CD14-positive monocyte (primary cell): ENCODE measurements around the gene ECM1. TPM values are rescaled to one million over a fixed set of nuclear protein-coding genes. Genes with fewer than 3 reads are reported as not detected.

Experiments used
- DNase-seq, 3 donors: peaks; one replicate each; pipeline ENCODE4 v3.0.0-alpha.2; 2011 to 2022
- H2AFZ ChIP-seq: 2 replicates; pipeline ENCODE4 v1.6.0; 2012; ENCODE audit warnings: mild to moderate bottlenecking, low read depth, low read length, inconsistent platforms; ENCODE audit not compliant: insufficient read depth, poor library complexity, severe bottlenecking
- H3K27ac ChIP-seq, 2 donors: 1 replicate in 1 of 2; 2 replicates in 1 of 2; pipeline ENCODE4 v1.5.1; 2012 to 2013; ENCODE audit warnings: low read length in 2 of 2, control low read depth in 1 of 2, inconsistent platforms in 1 of 2, low read depth in 1 of 2, mild to moderate bottlenecking in 1 of 2
- H3K27me3 ChIP-seq, 2 donors: one replicate each; pipeline versions ENCODE4 v1.6.0 to v1.6.1; 2011 to 2013; ENCODE audit warnings: low read length in 2 of 2; ENCODE audit not compliant: control insufficient read depth in 2 of 2, insufficient read depth in 2 of 2
- H3K36me3 ChIP-seq, 2 donors: replicated peaks in 1 of 2; 1 replicate in 1 of 2; 2 replicates in 1 of 2; pipeline versions ENCODE4 v1.5.1 to v1.6.1; 2012 to 2013; ENCODE audit warnings: low read length in 2 of 2, control low read depth in 1 of 2, inconsistent platforms in 1 of 2, mild to moderate bottlenecking in 1 of 2; ENCODE audit not compliant: insufficient read depth in 2 of 2, control insufficient read depth in 1 of 2
- H3K4me1 ChIP-seq, 2 donors: 1 replicate in 1 of 2; 2 replicates in 1 of 2; pipeline versions ENCODE4 v1.5.1 to v1.6.1; 2012 to 2013; ENCODE audit warnings: low read length in 2 of 2, control low read depth in 1 of 2, inconsistent platforms in 1 of 2, mild to moderate bottlenecking in 1 of 2, moderate library complexity in 1 of 2; ENCODE audit not compliant: insufficient read depth in 2 of 2, control insufficient read depth in 1 of 2
- H3K4me2 ChIP-seq: replicated peaks from 2 replicates; pipeline ENCODE3; 2012; ENCODE audit warnings: low read length, moderate library complexity, mild to moderate bottlenecking; ENCODE audit not compliant: poor library complexity, severe bottlenecking; ENCODE audit errors: extremely low read depth
- H3K4me3 ChIP-seq, 3 experiments: fragments of 200-600 bp in 1 of 3; sonication (generic) in 1 of 3; replicated peaks in 1 of 3; 1 replicate in 2 of 3; 2 replicates in 1 of 3; pipeline ENCODE4 v1.5.1; 2011 to 2013; ENCODE audit warnings: low read length in 3 of 3, mild to moderate bottlenecking in 3 of 3, control low read depth in 2 of 3, low read depth in 2 of 3, inconsistent platforms in 1 of 3, moderate library complexity in 1 of 3
- H3K79me2 ChIP-seq: 2 replicates; pipeline ENCODE4 v1.6.0; 2012; ENCODE audit warnings: mild to moderate bottlenecking, control low read depth, inconsistent platforms, low read length, moderate library complexity; ENCODE audit not compliant: insufficient read depth
- H3K9ac ChIP-seq: 2 replicates; pipeline ENCODE4 v1.6.0; 2017; ENCODE audit warnings: low read length, mild to moderate bottlenecking; ENCODE audit not compliant: insufficient read depth, poor library complexity, severe bottlenecking
- H3K9me3 ChIP-seq, 2 donors: replicated peaks in 1 of 2; 1 replicate in 1 of 2; 2 replicates in 1 of 2; pipeline versions ENCODE4 v1.5.1 to v1.6.1; 2012 to 2013; ENCODE audit warnings: low read length in 2 of 2, control low read depth in 1 of 2; ENCODE audit not compliant: control insufficient read depth in 1 of 2, insufficient read depth in 1 of 2
- H4K20me1 ChIP-seq: 2 replicates; pipeline ENCODE4 v1.6.0; 2012; ENCODE audit warnings: mild to moderate bottlenecking, low read length, control low read depth, moderate library complexity; ENCODE audit not compliant: insufficient read depth
- H3K27ac Mint-ChIP-seq, 7 donors: one replicate each; pipeline ENCODE4 v1.8.0; 2020; ENCODE audit warnings: mild to moderate bottlenecking in 7 of 7, mixed read lengths in 7 of 7, moderate library complexity in 6 of 7, inconsistent platforms in 2 of 7
- H3K27me3 Mint-ChIP-seq, 3 donors: one replicate each; pipeline ENCODE4 v1.8.0; 2021 to 2022; ENCODE audit warnings: low read depth in 3 of 3, mild to moderate bottlenecking in 3 of 3, mixed read lengths in 3 of 3, moderate library complexity in 3 of 3, inconsistent platforms in 1 of 3
- H3K36me3 Mint-ChIP-seq, 2 donors: one replicate each; pipeline ENCODE4 v1.8.0; 2020; ENCODE audit warnings: mixed read lengths in 2 of 2, inconsistent platforms in 1 of 2, mild to moderate bottlenecking in 1 of 2
- H3K4me1 Mint-ChIP-seq: one replicate; pipeline ENCODE4 v1.8.0; 2020; ENCODE audit warnings: mild to moderate bottlenecking, mixed read lengths
- H3K4me3 Mint-ChIP-seq, 2 donors: one replicate each; pipeline ENCODE4 v1.8.0; 2020; ENCODE audit warnings: mild to moderate bottlenecking in 2 of 2, mixed read lengths in 2 of 2, moderate library complexity in 1 of 2
- H3K9me3 Mint-ChIP-seq, 7 donors: one replicate each; pipeline ENCODE4 v1.8.0; 2020 to 2022; ENCODE audit warnings: mixed read lengths in 7 of 7, mild to moderate bottlenecking in 6 of 7, moderate library complexity in 6 of 7, inconsistent platforms in 2 of 7
- CTCF ChIP-seq: fragments of 200-600 bp; IDR thresholded peaks from one replicate; pipeline ENCODE4 v1.8.0; 2022; ENCODE audit warnings: antibody characterized with exemption, mild to moderate bottlenecking
- WGBS: methylation state at CpG from one replicate; pipeline ENCODE4 v1.1.5; 2013; ENCODE audit warnings: missing lambda C conversion rate; ENCODE audit not compliant: insufficient coverage; 5-methylcytosine and 5-hydroxymethylcytosine counted together
- intact Hi-C, 2 donors: fragments of 100-400 bp; cut with micrococcal nuclease; formaldehyde crosslinking; loops; one replicate each; pipeline versions ENCODE4 v1.15.0 to v1.15.1; 2023
- polyA plus RNA-seq, 3 donors: library from polyadenylated mRNA; depleted of rRNA in 1 of 3; unstranded in 2 of 3; stranded (reverse) in 1 of 3; fragments of 300-500 nt in 2 of 3; fragments of >200 nt in 1 of 3; fragmentation: Illumina TruSeq in 2 of 3; gene quantifications; 1 replicate in 2 of 3; 2 replicates in 1 of 3; pipeline ENCODE4 v1.2.3, GENCODE V29; 2012 to 2021

The ECM1 gene
- polyA plus RNA-seq, 3 donors: 1.0 TPM; not detected in 2

GRCh38 chr1:150512846-150513245, 4.9 kb downstream of the ECM1 start:
- Histone ChIP-seq H3K27me3 (peaks cover 0 to 5% of the 10 kb centered on the region in 2 donors), H3K4me3 (no peak overlapping the region), H3K4me1 (peaks cover 17 to 30% of the 10 kb centered on the region in 2 donors), H3K9ac (no peak overlapping the region), H3K9me3 (no peaks in the 10 kb centered on the region), H3K36me3 (no peaks in the 10 kb centered on the region), H3K27ac (no peak overlapping the region), H3K79me2 (no peaks in the 10 kb centered on the region), H3K4me2 (no peak overlapping the region), H4K20me1 (no peaks in the 10 kb centered on the region), H2AFZ (no peak overlapping the region)
- no CpG with 5 or more reads among the region's 2 CpGs for WGBS
- Mint-ChIP-seq H3K27me3 (peaks cover 2 to 10% (median 8%) of the 10 kb centered on the region in 3 donors), H3K4me3 (no peak overlapping the region), H3K9me3 (no peaks in the 10 kb centered on the region), H3K4me1 (peaks cover 29% of the 10 kb centered on the region), H3K36me3 (peaks cover 8 to 9% of the 10 kb centered on the region in 2 donors), H3K27ac (no peak overlapping the region)
- no peak for DNase-seq
- intact Hi-C loops: no loop called here
- TF ChIP-seq CTCF: no peak

GRCh38 chr1:150513351-150513791, 5.5 kb downstream of the ECM1 start:
- peaks cover 24% of the 10 kb centered on the region for H3K4me1 Mint-ChIP-seq
- WGBS: 94% methylated on average over 7 of the region's 7 CpGs

More at GRCh38 chr1:150513351-150513791, 5.5 kb downstream of the ECM1 start:
- no peaks in the 10 kb centered on the region for H4K20me1 ChIP-seq
- Mint-ChIP-seq H3K27ac (no peak overlapping the region), H3K9me3 (no peaks in the 10 kb centered on the region), H3K4me3 (no peak overlapping the region), H3K36me3 (peaks cover 7% of the 10 kb centered on the region in 2 donors), H3K27me3 (peaks cover 2 to 10% (median 8%) of the 10 kb centered on the region in 3 donors)
- TF ChIP-seq CTCF: no peak
- peaks cover 0 to 5% of the 10 kb centered on the region in 2 donors for H3K27me3 ChIP-seq
- no peak overlapping the region for H3K27ac ChIP-seq
- DNase-seq: peak in 1 of 3 donors; percentile 19
- no peak overlapping the region for H3K4me3 ChIP-seq
- H3K36me3 ChIP-seq: no peaks in the 10 kb centered on the region
- H3K4me1 ChIP-seq: peaks cover 14 to 25% of the 10 kb centered on the region in 2 donors
- no peaks in the 10 kb centered on the region for H3K79me2 ChIP-seq
- no peak overlapping the region for H2AFZ ChIP-seq
- no peaks in the 10 kb centered on the region for H3K9me3 ChIP-seq
- H3K9ac ChIP-seq: no peak overlapping the region
- intact Hi-C loops: no loop called here
- H3K4me2 ChIP-seq: no peak overlapping the region
